GM19099 (cell line): ENCODE data around the gene DLGAP4.

ENCODE experiments used
- POLR2A ChIP-seq: IDR thresholded peaks from 3 replicates; pipeline ENCODE4 v1.6.1; 2011; ENCODE audit warnings: low read depth; ENCODE audit not compliant: insufficient read length; ENCODE audit errors: extremely low read depth

DLGAP4 gene

GRCh38 chr20:36386236-36386635 lies 80.1 kb downstream of the DLGAP4 start:
- TF ChIP-seq POLR2A, result no peak

DNA sequence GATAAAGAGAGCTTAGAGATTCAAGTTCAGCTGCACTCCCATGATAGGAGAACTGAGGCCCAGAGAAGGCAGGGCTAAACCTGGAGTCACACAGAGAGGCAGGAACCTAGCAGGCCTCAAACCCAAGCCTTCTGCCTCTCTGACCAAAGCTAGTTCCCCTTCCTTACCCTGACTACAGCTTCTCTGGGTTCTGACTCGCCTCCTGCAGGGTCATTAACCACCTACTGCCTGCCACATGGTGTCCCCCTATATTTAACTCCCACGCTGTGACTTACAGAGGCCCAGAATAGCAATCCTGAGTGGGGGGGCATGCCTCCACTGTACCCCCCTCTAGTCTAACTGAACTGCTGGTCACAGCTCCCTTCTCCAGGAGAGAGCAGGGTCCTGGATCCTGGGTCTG lies 84.1 kb downstream of the DLGAP4 start:
- no peak for TF ChIP-seq POLR2A

DNA sequence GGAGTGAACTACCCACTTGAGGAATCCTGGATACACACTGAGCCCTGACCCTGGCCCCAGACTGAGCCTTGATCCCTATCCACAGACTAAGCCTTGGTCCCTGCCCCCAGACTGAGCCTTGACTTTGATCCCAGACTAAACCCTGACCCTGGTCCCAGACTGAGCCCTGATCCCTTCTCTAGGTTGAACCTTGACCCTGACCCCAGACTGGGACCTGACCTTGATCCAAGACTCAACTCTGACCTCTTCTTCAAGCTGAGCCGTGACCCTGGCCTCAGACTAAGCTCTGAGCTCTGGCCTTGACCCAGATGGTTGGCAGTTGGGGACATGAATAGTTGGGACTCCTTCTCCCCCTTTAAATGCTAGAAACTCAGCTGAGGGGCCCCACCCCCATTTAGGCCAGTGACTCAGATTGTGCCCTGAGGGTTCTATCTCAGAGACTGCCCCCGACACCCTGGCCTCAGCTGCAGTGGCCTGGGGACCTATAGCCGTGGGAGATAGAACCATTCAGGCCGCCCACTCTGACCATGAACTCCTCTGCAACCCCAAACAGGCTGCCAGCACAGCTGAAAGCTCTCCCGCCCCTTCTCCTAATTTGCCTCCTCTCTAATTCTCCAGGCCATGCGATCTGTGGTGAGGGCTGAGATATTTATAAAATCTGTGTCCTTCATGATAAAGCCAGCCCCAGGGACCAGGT lies 84.7 kb downstream of the DLGAP4 start:
- no peak for TF ChIP-seq POLR2A

GRCh38 chr20:36391456-36391855 lies 85.3 kb downstream of the DLGAP4 start:
- no peak for TF ChIP-seq POLR2A

DNA sequence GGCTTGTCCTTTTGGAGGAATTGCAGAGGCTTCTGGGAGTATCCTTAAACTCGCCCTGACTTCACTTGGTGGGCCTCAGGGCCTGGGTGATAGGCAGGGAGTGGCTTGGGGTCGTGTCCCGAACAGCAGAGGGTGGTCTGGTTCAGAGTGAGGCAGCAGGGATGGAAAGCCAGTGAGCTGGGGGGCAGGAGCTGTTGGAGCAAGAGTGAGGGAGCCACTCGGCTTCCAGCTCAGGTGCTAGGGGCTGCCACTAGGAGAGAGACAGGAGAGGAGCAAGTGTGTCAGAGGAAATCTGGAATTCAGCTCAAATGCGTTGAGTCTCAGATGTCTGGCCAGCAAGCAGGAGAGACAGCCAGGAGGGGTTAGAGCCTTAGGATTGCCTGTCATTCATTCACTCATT lies 85.8 kb downstream of the DLGAP4 start:
- no peak for TF ChIP-seq POLR2A

DNA sequence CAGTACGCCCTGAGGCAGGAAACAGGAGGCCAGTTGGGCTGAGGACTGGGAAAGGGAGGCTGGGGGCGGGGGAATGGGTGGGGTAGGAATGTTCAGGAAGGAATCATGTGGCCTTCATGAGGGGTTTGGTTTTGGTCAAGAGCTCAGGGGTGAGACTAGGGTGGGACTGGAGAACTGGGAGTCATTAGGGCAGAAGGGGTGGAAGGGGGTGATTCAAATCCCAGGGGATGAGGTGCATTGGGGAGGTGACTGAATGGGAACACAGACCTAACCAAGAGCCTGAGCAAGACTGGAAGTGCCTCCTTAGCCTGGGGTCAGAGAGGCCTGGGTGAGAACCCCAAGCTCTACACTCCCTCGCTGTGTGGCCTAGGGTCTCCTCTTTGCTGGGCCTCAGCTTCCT lies 86.8 kb downstream of the DLGAP4 start:
- no peak for TF ChIP-seq POLR2A

GRCh38 chr20:36394340-36394965 lies 88.3 kb downstream of the DLGAP4 start:
- TF ChIP-seq POLR2A, result no peak

- no peak for TF ChIP-seq POLR2A
Observed at GRCh38 chr20:36396340-36396739, 90.2 kb downstream of the DLGAP4 start.

GRCh38 chr20:36396847-36397630 lies 90.9 kb downstream of the DLGAP4 start:
- no peak for TF ChIP-seq POLR2A

DNA sequence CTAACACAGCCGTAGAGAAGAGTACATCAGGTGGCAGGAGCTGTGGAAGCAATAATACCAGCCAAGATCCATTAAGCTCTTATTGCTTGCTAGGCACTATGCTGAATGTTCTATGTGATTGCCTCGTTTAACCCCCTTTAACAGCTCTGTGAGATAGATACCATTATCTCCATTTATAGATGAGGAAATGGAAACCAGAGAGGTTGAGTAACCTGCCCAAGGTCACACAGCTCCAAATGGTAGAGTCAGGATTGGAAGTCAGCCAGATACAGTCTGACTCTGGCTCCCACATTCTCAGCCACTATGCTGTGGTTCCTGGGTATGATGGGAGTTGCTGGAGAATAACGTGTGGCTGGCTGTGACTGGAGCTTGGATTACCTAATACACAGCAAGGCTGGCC lies 92.4 kb downstream of the DLGAP4 start:
- no peak for TF ChIP-seq POLR2A

DNA sequence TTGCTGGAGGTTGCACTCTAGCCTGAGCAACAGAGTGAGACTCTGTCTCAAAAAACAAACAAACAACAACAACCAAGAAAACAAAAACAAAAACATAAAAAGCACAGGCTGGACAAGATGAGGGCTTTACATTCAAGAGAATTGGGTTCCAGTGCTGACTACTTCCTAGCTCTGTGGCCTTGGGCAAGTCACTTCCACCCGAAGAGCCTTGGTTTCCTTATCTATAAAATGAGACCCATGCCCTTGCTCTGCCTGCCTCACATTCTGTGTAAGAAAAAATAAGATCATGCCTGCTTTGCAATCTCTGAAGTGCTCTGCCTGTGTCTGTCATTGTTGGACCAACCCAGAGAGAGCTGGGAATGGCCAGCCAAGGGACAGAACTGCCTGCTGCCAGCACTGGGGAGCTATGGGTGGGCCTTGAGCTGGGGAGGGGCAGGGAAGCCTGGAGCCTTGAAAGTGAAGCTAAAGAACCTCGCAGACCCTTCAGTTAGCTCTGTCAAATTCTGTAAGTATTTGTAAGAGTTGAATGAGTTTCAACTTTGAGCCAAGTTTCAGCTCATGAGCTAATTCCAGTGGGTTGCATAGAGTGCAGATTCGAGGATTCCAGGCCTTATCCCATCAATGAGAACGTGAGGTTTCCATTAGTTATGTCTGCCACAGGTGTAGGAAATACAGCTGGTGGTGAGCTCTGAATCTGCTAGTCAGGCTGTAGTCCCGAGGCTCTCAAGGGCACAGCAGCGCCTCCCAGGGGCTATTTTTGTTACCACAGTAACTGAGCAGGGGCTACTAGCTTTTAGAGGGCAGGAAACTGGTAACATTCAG lies 93.2 kb downstream of the DLGAP4 start:
- TF ChIP-seq POLR2A, result no peak

DNA sequence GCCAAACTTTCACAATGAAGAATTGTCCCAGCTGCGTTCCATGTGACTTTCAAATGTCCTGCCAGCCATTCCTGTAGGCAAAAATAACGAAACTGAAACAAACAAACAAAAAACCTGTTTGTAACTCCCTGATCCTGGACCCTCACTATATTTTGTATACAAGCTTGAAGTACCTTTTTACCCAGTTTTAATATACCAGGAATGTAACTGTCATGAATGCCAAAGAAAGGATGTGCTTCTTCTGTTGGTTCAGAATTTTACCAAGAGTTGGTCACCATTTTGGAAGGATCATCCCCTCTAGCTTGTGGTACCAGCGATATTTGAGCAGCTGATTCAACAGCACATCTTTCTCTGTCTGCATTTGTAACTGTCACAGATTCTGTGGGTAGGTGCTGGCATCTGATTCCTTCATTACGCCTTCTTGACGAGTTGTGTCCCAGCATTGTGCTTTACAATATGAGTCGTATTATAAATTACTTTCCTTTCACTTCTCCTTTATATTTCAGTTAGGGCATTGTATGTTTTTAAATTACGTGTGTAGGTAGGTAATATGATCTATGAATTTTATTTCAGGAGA lies 93.9 kb downstream of the DLGAP4 start:
- TF ChIP-seq POLR2A, result no peak

DNA sequence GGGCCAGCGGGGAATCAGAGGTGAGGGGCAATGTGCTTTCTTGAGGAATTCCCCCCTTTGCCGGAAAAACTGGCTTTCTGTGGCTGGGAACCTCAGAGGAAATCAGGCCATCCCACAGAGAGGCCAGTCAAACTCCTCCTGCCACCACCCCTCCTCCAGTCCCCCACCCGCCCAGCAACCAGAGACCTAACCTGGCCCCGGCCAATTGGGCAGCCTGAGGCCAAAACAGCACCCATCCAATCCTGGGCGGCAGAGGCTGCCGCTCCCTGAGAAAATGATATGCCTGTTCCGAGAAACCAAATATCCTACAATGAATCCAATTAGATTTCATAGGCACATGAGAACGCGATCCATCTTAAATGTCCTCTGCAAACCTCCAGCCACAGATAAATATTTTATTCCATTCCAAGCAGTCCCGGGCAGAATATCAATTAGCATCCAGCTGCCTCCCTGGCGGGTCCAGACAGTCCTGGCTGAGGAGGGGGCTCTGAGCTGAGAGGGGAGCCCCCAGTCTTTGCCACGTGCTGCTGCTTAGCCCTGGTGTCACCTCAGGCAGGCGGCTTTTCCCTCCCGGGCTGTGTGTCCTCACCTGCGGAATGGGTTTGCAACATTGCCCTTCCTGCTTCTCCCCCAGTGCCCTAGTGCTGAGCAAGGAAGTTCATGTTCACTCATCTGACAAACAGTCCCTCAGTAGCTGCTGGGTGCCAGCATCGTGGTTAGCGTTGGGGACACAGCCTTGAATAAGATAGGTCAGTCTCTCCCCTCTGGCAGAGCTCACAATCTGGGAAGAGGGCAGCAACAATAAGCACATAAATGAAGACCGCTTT lies 95.0 kb downstream of the DLGAP4 start:
- no peak for TF ChIP-seq POLR2A

DNA sequence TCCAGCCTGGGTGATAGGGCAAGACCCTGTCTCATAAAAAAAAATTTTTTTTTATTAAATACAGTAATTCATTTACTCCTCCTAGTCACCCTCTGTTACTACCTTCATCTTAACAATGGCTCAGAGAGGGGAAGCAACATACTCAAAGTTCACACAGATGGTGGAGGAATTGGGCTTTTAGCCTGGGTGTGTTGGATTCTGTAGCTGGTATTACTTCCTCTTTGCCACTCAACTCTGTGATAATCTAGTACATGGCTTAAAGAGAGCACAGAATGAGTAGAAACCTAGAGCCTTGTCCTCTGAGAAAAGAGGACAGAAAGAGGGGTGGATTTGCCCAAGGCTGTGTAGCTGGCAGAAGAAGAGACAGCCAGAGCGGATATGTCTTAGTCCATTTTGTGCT lies 96.6 kb downstream of the DLGAP4 start:
- TF ChIP-seq POLR2A, result no peak
